ENCODE results near the gene FOXP4. TPM values are rescaled to one million over a fixed set of nuclear protein-coding genes. Genes with fewer than 3 reads are reported as not detected.

The FOXP4 gene
- total RNA-seq, 4 donors from 2014 or later, result 12.6 to 42.4 (median 23.7) TPM

DNA sequence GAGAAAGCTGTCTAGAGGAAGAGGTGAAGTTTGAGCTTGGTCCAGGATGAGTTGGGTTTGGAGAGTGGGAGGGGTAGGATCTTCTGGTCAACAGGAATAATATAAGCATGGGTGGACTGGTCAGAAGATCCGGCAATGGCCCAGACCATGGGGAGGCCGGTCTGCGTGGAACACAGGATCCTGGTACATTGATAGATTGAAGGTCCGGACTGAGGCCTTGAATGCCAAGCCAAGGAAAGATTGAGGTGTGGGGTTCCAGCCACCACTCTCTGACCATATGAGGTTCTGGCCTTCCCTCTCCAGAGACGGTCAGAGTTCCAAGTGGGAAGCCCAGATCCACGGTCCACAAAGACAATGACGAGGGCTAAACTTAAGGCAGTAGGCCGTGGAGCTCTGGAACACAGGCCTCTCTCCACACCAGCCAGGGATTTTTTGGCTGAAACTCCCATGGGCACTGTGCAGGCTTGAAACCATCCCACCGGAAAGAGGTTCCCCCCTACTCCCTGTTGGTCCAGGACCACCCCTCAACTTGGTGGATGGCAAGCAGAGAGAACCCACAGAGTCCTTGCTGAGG, 95.3 kb downstream of the FOXP4 start:
- WGBS, 2 donors, result 86 to 91% methylated on average over 9 of the region's 9 CpGs
- H3K27me3 ChIP-seq, result peaks cover 5% of the 10 kb centered on the region
- DNase-seq, result no peak
- TF ChIP-seq, protein P1, sequence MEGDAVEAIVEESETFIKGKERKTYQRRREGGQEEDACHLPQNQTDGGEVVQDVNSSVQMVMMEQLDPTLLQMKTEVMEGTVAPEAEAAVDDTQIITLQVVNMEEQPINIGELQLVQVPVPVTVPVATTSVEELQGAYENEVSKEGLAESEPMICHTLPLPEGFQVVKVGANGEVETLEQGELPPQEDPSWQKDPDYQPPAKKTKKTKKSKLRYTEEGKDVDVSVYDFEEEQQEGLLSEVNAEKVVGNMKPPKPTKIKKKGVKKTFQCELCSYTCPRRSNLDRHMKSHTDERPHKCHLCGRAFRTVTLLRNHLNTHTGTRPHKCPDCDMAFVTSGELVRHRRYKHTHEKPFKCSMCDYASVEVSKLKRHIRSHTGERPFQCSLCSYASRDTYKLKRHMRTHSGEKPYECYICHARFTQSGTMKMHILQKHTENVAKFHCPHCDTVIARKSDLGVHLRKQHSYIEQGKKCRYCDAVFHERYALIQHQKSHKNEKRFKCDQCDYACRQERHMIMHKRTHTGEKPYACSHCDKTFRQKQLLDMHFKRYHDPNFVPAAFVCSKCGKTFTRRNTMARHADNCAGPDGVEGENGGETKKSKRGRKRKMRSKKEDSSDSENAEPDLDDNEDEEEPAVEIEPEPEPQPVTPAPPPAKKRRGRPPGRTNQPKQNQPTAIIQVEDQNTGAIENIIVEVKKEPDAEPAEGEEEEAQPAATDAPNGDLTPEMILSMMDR (IDR thresholded peaks at IDR 0.05), result no peak
- no peak for TF ChIP-seq POLR2A (IDR thresholded peaks at IDR 0.05)
- no peak overlapping the region for H3K4me3 ChIP-seq (replicated peaks in 1 of 3)
- intact Hi-C loops (cut with DNase I), result no loop called here
- peaks cover 19 to 28% of the 10 kb centered on the region in 2 donors for H3K4me1 ChIP-seq
- H3K27ac ChIP-seq, result no peak overlapping the region
- no peaks in the 10 kb centered on the region for H3K9me3 ChIP-seq
- H3K36me3 ChIP-seq, result no peaks in the 10 kb centered on the region

DNA sequence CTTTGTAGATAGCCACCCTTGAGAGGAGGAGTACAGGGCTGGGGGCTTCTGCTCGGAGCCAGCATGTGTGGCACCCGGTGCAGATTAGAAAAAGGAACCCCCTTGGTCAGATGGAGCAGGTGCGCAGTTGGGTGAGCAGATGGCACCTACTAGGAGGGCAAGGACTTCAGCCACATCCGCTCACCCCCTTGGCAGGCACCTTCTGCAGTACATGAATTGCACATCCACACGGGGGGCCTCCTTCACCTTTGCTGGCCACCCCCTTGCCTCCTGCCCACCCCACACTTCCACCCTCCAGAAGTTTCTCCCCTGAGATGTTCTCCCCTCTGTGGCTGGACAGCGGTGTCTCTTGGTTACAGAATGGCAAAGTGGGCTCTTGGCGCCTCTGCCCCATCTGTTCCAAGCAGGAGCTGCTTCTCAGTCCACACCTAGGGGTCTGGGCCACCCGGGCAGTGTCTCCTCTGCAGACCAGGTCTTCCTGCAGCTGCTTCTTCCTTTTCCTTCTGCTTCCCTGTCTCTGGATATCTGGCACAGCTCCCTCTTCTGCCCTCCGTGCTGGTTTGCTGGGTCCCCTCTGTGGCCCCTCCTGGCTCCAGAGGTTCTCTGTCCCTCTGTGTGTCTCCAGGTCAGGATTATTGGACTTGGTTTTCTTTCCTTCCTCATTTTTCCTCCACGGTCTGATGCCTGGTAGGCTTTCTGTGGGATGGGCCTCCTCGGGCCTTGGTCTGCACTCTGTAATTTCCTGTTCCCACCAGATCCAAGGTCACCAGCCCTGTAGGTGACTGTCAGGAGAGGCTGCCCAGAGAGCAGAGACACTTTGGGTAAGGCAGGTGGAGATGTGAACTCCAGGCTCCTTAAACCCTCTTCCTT, 96.1 kb downstream of the FOXP4 start:
- Histone ChIP-seq H3K9me3 (no peaks in the 10 kb centered on the region), H3K4me1 (peaks cover 10 to 20% of the 10 kb centered on the region in 2 donors), H3K4me3 (replicated peaks in 1 of 3) (no peak overlapping the region), H3K27me3 (no peaks in the 10 kb centered on the region), H3K36me3 (no peaks in the 10 kb centered on the region), H3K27ac (no peak overlapping the region)
- no peak for TF ChIP-seq POLR2A (IDR thresholded peaks at IDR 0.05)
- intact Hi-C loops (cut with DNase I), result no loop called here
- DNase-seq, result no peak
- WGBS, 2 donors, result 72% methylated on average over 11 of the region's 11 CpGs

DNA sequence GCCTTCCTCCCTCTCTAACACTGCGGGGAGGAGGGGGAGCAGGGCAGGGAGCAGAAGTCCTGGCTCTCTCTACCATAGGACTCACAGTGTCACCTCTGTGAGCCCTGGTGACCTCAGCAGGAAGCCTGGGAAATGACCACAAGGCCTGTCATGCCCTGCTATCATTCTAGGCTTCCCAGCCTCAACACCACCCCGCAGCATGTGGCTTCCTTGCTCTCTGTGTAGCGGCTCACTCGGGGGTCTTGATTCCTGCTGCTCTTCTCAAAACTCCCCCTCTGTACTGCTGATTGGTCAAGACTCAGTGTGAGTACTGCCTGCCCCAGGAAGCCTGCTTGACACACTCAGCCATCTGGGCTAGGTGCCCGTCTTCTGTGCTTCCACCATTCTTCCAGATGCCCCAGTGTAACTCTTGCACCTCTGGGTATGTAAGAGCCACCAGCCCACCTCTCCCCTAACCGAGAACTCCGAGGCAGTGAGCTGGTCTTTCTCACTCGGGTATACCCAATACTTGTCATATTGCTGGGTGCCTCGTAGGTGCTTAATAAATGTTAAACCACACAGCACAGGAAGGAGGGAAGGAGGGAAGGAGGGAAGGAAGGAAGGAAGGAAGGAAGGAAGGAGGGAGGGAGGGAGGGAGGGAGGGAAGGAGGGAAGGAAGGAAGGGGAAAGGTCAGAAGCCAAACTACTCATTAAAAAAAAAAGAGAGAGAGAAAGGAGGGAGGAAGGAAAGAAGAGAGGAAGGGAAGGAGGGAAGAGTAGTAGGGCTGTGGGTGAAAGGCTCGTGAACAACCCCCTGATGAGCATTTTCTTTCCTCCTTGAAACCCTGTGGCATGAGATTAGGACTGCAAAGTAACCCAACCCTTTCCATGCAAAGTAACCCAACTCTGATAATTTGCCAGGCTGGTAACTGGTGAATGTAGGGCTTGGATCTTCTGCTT, 97.0 kb downstream of the FOXP4 start:
- intact Hi-C loops (cut with DNase I), result no loop called here
- DNase-seq, result no peak
- H3K9me3 ChIP-seq, result no peaks in the 10 kb centered on the region
- no peak for TF ChIP-seq POLR2A (IDR thresholded peaks at IDR 0.05)
- TF ChIP-seq, protein P1 (IDR thresholded peaks at IDR 0.05), result no peak
- no peaks in the 10 kb centered on the region for H3K36me3 ChIP-seq
- peaks cover 6 to 11% of the 10 kb centered on the region in 2 donors for H3K4me1 ChIP-seq
- no peaks in the 10 kb centered on the region for H3K27me3 ChIP-seq
- H3K4me3 ChIP-seq (replicated peaks in 1 of 3), result no peak overlapping the region
- H3K27ac ChIP-seq, result no peak overlapping the region
- 75 to 78% methylated on average over 10 of the region's 10 CpGs for WGBS, 2 donors

DNA sequence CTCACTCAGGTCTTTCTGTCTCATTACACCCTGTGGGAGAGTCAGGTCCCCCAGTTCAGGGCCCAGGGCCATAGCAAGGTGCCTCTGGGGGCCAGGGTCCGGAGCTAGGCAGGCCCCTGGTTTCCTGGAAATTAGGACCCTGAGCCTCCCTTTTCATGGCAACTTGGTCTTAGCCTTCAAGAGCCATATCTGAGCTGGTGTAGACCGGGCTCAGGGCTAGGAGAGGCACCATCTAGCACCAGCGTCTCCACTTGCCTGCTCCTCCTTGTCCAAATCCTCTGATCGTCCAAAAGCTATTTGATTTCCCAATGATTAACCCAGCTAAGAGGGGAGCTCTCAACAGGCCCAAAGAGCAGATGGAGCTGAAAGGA, 97.7 kb downstream of the FOXP4 start:
- no peak overlapping the region for H3K27ac ChIP-seq
- WGBS, 2 donors, result 56 to 94% methylated on average over 1 to 4 of the region's 4 CpGs
- H3K4me1 ChIP-seq, result peaks cover 0 to 4% of the 10 kb centered on the region in 2 donors
- DNase-seq, result no peak
- no peaks in the 10 kb centered on the region for H3K36me3 ChIP-seq
- H3K9me3 ChIP-seq, result no peaks in the 10 kb centered on the region
- no peaks in the 10 kb centered on the region for H3K27me3 ChIP-seq
- intact Hi-C loops (cut with DNase I), result no loop called here
- no peak overlapping the region for H3K4me3 ChIP-seq (replicated peaks in 1 of 3)
- no peak for TF ChIP-seq POLR2A (IDR thresholded peaks at IDR 0.05)
- TF ChIP-seq, protein P1 (IDR thresholded peaks at IDR 0.05), result no peak

DNA sequence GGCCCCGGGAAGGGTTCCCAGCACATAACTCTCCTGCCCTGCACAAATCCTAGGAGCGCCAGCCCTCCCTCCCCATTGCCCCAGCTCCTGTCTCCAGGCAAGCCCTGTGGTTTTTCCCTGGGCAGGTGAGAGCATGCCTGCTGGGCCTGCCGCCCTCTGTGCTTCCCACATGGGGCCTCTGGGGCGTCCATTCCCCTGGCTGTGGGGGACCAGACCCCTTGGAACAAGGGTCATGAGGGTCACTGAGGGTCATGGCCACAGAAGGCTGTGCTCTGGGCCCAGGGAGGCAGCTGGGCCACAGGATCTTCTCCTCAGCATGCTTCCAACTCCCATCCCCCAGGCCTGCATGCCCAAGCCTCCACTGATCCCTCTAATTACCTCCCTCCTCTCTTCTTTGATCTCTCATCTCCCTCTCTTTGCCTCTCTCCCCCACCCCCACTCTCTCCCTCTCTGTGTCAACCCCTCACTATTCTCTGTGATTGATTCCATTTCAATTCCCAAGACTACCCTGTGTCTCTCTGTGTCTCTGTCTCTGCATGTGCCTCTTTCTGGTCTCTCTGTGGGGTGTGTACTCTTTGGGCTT, 98.2 kb downstream of the FOXP4 start:
- no peak for TF ChIP-seq POLR2A (IDR thresholded peaks at IDR 0.05)
- TF ChIP-seq, protein P1 (IDR thresholded peaks at IDR 0.05), result no peak
- H3K4me1 ChIP-seq, result no peaks in the 10 kb centered on the region
- 58 to 76% methylated on average over 2 to 3 of the region's 4 CpGs for WGBS, 2 donors
- no peaks in the 10 kb centered on the region for H3K27me3 ChIP-seq
- H3K4me3 ChIP-seq (replicated peaks in 1 of 3), result no peak overlapping the region
- no peaks in the 10 kb centered on the region for H3K36me3 ChIP-seq
- H3K27ac ChIP-seq, result no peak overlapping the region
- H3K9me3 ChIP-seq, result no peaks in the 10 kb centered on the region
- intact Hi-C loops (cut with DNase I), result no loop called here
- no peak for DNase-seq

Data from thyroid gland (tissue), 4 donors.